ENCODE data around the gene PHYKPL. TPM values are rescaled to one million over a fixed set of nuclear protein-coding genes. Genes with fewer than 3 reads are reported as not detected.

PHYKPL gene
- polyA plus RNA-seq, 1 donor (not counting 4 experiments of a cell fraction or from before 2014, with no cell fraction given) = 38.8 TPM

GRCh38 chr5:178259623-178260536, 27.3 kb upstream of the PHYKPL start:
- TF ChIP-seq, protein P1, sequence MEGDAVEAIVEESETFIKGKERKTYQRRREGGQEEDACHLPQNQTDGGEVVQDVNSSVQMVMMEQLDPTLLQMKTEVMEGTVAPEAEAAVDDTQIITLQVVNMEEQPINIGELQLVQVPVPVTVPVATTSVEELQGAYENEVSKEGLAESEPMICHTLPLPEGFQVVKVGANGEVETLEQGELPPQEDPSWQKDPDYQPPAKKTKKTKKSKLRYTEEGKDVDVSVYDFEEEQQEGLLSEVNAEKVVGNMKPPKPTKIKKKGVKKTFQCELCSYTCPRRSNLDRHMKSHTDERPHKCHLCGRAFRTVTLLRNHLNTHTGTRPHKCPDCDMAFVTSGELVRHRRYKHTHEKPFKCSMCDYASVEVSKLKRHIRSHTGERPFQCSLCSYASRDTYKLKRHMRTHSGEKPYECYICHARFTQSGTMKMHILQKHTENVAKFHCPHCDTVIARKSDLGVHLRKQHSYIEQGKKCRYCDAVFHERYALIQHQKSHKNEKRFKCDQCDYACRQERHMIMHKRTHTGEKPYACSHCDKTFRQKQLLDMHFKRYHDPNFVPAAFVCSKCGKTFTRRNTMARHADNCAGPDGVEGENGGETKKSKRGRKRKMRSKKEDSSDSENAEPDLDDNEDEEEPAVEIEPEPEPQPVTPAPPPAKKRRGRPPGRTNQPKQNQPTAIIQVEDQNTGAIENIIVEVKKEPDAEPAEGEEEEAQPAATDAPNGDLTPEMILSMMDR (optimal IDR thresholded peaks at IDR 0.05 in 1 of 3, IDR thresholded peaks at IDR 0.05 in 1 of 3, conservative IDR thresholded peaks at IDR 0.05 in 1 of 3; ENCODE audit: extremely low read depth in 1 of 3, insufficient read depth in 2 of 3, low read length in 3 of 3) = no peak
- TF ChIP-seq EZH2 (IDR thresholded peaks at IDR 0.05; ENCODE audit: low read length) = no peak
- dilution Hi-C loops (cut with MboI; ENCODE audit: extremely low pct_ligation_motif_present, low sequenced_read_pairs) = no loop called here
- no peak for FAIRE-seq
- Histone ChIP-seq H3K9me1 (ENCODE audit: control insufficient read depth, extremely low read depth, insufficient read depth, low read length) (no peaks in the 10 kb centered on the region), H3K27me3 (ENCODE audit: control insufficient read depth, extremely low read depth, insufficient read depth, low read length) (peaks cover 7% of the 10 kb centered on the region), H3K27ac (ENCODE audit: control insufficient read depth, insufficient read depth, low read length) (no peak overlapping the region), H3K4me3 (ENCODE audit: control insufficient read depth in 2 of 3, extremely low read depth in 1 of 3, insufficient read depth in 2 of 3, low read depth in 1 of 3, low read length in 3 of 3) (no peak overlapping the region), H2AFZ (ENCODE audit: control insufficient read depth, low read length) (no peak overlapping the region), H4K20me1 (ENCODE audit: control insufficient read depth, extremely low read depth, insufficient read depth, low read length) (no peaks in the 10 kb centered on the region), H3K4me1 (ENCODE audit: control insufficient read depth, extremely low read depth, insufficient read depth, low read length) (no peaks in the 10 kb centered on the region), H3K9ac (ENCODE audit: control insufficient read depth, extremely low read depth, insufficient read depth, low read length) (no peak overlapping the region), H3K36me3 (ENCODE audit: control insufficient read depth in 2 of 2, extremely low read depth in 1 of 2, insufficient read depth in 2 of 2, low read length in 2 of 2) (no peaks in the 10 kb centered on the region), H3K79me2 (ENCODE audit: control insufficient read depth, insufficient read depth, low read length) (no peaks in the 10 kb centered on the region), H3K4me2 (ENCODE audit: control insufficient read depth, extremely low read depth, insufficient read depth, low read depth, low read length) (no peak overlapping the region), H3K9me3 (ENCODE audit: control insufficient read depth, low read depth, low read length) (no peaks in the 10 kb centered on the region)
- DNase-seq (ENCODE audit: low read depth, low spot score) = no peak

GRCh38 chr5:178257650-178258049, 25.0 kb upstream of the PHYKPL start:
- DNase-seq (ENCODE audit: low read depth, low spot score) (no peak), FAIRE-seq (no peak)
- Histone ChIP-seq H3K79me2 (ENCODE audit: control insufficient read depth, insufficient read depth, low read length) (no peaks in the 10 kb centered on the region), H3K9me1 (ENCODE audit: control insufficient read depth, extremely low read depth, insufficient read depth, low read length) (no peaks in the 10 kb centered on the region), H3K27ac (ENCODE audit: control insufficient read depth, insufficient read depth, low read length) (no peak overlapping the region), H3K4me2 (ENCODE audit: control insufficient read depth, extremely low read depth, insufficient read depth, low read depth, low read length) (no peak overlapping the region), H3K4me1 (ENCODE audit: control insufficient read depth, extremely low read depth, insufficient read depth, low read length) (no peaks in the 10 kb centered on the region), H3K36me3 (ENCODE audit: control insufficient read depth in 2 of 2, extremely low read depth in 1 of 2, insufficient read depth in 2 of 2, low read length in 2 of 2) (no peaks in the 10 kb centered on the region), H3K4me3 (ENCODE audit: control insufficient read depth in 2 of 3, extremely low read depth in 1 of 3, insufficient read depth in 2 of 3, low read depth in 1 of 3, low read length in 3 of 3) (no peak overlapping the region), H4K20me1 (ENCODE audit: control insufficient read depth, extremely low read depth, insufficient read depth, low read length) (no peaks in the 10 kb centered on the region), H3K9me3 (ENCODE audit: control insufficient read depth, low read depth, low read length) (no peaks in the 10 kb centered on the region), H3K27me3 (ENCODE audit: control insufficient read depth, extremely low read depth, insufficient read depth, low read length) (peaks cover 8% of the 10 kb centered on the region), H2AFZ (ENCODE audit: control insufficient read depth, low read length) (no peak overlapping the region), H3K9ac (ENCODE audit: control insufficient read depth, extremely low read depth, insufficient read depth, low read length) (no peak overlapping the region)
- dilution Hi-C loops (cut with MboI; ENCODE audit: extremely low pct_ligation_motif_present, low sequenced_read_pairs) = no loop called here
- no peak for TF ChIP-seq EZH2 (IDR thresholded peaks at IDR 0.05; ENCODE audit: low read length)
- TF ChIP-seq, protein P1 (optimal IDR thresholded peaks at IDR 0.05 in 1 of 3, IDR thresholded peaks at IDR 0.05 in 1 of 3, conservative IDR thresholded peaks at IDR 0.05 in 1 of 3; ENCODE audit: extremely low read depth in 1 of 3, insufficient read depth in 2 of 3, low read length in 3 of 3) = no peak
